Measurements from ENCODE around the gene MFGE8. TPM values are rescaled to one million over a fixed set of nuclear protein-coding genes. Genes with fewer than 3 reads are reported as not detected.
"Not testable (repeated sequence)": the region's sequence is repeated elsewhere in the genome, so short reads cannot be mapped to it uniquely, and the experiment has no call there.

Gene MFGE8
- total and polyA plus RNA-seq, 9 donors: 65.2 to 162 (median 117) TPM

DNA sequence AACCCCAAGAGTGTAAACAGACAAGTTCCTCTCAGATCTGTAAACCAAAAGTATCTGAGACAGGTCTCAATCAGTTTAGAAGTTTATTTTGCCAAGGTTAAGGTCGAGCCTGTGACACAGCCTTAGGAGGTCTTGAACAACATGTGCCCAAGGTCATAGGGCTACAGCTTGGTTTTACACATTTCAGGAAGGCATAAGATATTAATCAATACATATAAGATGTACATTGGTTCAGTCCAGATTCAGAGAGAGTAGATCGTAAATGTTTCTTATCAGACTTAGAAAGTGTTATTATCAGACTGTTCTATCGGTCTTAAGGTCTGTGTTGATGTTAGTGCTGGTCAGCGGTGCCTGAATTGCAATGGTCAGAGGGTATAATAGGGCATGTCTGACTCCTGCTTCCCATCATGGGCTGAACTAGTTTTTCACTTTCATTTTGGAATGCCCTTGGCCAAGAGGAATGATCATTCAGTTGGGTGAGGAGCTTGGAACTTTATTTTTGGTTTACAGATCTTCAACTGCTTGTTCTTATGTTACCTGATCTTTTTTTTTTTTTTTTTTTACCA, 27.0 kb upstream of the MFGE8 start:
- no peak for DNase-seq
- Histone ChIP-seq H3K9me3 (replicated peaks; ENCODE audit: control insufficient read depth, low read depth, low read length) (no peaks in the 10 kb centered on the region), H3K4me3 (ENCODE audit: low read length) (no peak overlapping the region), H3K36me3 (ENCODE audit: control insufficient read depth, insufficient read depth, low read length) (no peaks in the 10 kb centered on the region), H3K4me1 (ENCODE audit: control insufficient read depth, insufficient read depth, low read length) (no peaks in the 10 kb centered on the region), H3K27ac (ENCODE audit: low read length) (no peak overlapping the region), H3K27me3 (ENCODE audit: control insufficient read depth, insufficient read depth, low read length) (no peaks in the 10 kb centered on the region)
- WGBS (ENCODE audit: insufficient coverage): 80% methylated on average over 2 of the region's 4 CpGs

DNA sequence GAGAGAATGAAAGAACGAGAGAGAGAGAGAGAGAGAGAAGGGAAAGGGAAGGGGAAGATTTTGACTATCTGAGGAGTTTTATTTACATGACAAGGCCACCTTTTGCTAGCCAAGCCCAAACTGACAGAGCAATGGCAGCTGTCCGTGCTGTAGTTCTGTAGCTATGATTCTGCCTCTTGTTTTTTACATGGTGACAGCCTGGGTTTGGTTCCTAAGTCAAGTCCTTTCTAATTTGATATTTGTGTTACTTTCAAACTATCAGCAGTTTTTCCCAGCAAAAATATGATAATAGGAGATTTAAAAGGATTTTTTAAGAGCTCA, 26.3 kb upstream of the MFGE8 start:
- Histone ChIP-seq H3K4me3 (ENCODE audit: low read length) (no peak overlapping the region), H3K27me3 (ENCODE audit: control insufficient read depth, insufficient read depth, low read length) (no peaks in the 10 kb centered on the region), H3K36me3 (ENCODE audit: control insufficient read depth, insufficient read depth, low read length) (no peaks in the 10 kb centered on the region), H3K9me3 (replicated peaks; ENCODE audit: control insufficient read depth, low read depth, low read length) (no peaks in the 10 kb centered on the region), H3K27ac (ENCODE audit: low read length) (no peak overlapping the region), H3K4me1 (ENCODE audit: control insufficient read depth, insufficient read depth, low read length) (no peaks in the 10 kb centered on the region)
- DNase-seq: no peak
- WGBS (ENCODE audit: insufficient coverage): 80% methylated on average over 1 of the region's 2 CpGs

DNA sequence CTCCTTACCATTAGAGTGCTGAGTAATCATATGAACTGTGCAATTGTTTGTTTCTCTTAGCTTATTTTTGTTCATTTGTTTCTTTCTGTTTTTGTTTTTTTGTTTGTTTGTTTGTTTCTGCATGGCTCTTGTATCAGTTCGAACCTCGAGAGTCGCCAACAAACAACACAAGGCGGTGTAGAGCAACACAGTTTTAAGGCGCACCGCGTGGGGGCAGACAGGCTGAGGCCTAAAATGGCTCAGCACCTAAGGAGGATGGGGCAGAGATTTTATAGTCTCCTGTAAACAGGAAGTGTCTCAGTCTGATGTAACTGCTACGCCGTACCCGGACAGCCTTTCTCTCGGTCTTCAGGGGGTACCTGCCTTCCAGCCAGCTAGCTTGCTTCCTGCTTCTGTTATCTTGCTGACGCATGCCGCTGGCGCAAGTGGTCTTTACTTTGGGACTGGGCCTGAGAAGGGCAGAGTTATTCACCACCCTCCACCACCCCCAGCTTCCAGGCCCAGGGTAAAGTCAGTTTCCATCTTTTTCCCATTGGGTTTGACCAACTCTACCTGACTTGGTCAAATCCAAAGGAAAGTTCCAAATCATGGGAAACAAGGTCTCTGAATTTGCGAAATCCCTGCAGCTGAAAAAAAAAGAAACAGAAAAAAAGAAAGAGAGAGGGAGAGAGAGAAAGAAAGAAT, 25.8 kb upstream of the MFGE8 start:
- no peak for DNase-seq
- Histone ChIP-seq H3K4me1 (ENCODE audit: control insufficient read depth, insufficient read depth, low read length) (no peaks in the 10 kb centered on the region), H3K27ac (ENCODE audit: low read length) (no peak overlapping the region), H3K36me3 (ENCODE audit: control insufficient read depth, insufficient read depth, low read length) (no peaks in the 10 kb centered on the region), H3K27me3 (ENCODE audit: control insufficient read depth, insufficient read depth, low read length) (no peaks in the 10 kb centered on the region), H3K9me3 (replicated peaks; ENCODE audit: control insufficient read depth, low read depth, low read length) (no peaks in the 10 kb centered on the region), H3K4me3 (ENCODE audit: low read length) (no peak overlapping the region)
- WGBS (ENCODE audit: insufficient coverage): 90% methylated on average over 12 of the region's 15 CpGs

DNA sequence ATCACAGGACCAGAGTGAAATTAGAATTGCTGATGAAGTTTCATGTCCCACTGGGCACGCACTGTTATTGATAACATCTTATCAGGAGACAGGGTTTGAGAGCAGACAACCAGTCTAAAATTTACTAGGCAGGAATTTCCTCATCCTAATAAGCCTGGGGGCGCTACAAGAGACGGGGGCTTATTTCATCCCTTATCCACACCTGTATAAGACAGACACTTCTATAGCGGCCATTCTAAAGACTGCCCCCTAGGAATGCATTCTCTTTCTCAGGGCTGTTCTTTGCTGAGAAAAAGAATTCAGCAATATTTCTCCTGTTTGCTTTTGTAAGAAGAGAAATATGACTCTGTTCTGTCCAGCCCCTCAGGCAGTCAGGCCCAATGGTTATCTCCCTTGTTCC, 21.3 kb upstream of the MFGE8 start:
- not testable (repeated sequence) for H3K27me3 ChIP-seq (ENCODE audit: control insufficient read depth, insufficient read depth, low read length); H3K4me3 ChIP-seq (ENCODE audit: low read length); H3K4me1 ChIP-seq (ENCODE audit: control insufficient read depth, insufficient read depth, low read length); H3K27ac ChIP-seq (ENCODE audit: low read length); DNase-seq; H3K9me3 ChIP-seq (replicated peaks; ENCODE audit: control insufficient read depth, low read depth, low read length); H3K36me3 ChIP-seq (ENCODE audit: control insufficient read depth, insufficient read depth, low read length)
- WGBS (ENCODE audit: insufficient coverage): 100% methylated on average over 2 of the region's 4 CpGs

DNA sequence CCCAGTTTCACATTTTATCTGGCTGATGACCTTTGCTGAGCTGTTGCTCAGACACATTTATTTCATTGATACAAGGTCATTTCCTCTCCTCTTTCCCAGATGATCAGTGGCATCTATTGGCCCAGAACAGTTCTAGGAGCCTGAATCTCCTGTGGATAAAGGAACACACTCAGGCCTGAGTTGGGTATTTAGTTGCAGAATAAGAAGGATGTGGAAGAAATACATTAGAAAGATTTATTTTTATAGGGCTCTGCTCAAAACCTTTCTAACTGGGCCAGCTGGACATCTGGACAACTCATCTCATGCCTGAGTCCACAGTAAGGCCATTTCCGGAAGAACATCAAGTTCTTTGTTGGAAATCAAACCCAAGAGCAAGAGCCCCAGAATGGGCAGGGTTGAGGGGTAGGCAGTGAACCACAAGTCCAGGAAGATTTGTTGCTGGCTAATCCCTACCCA, 19.7 kb upstream of the MFGE8 start:
- Histone ChIP-seq H3K27ac (ENCODE audit: low read length) (peak overlapping the region; percentile 9), H3K27me3 (ENCODE audit: control insufficient read depth, insufficient read depth, low read length) (no peaks in the 10 kb centered on the region)

DNA sequence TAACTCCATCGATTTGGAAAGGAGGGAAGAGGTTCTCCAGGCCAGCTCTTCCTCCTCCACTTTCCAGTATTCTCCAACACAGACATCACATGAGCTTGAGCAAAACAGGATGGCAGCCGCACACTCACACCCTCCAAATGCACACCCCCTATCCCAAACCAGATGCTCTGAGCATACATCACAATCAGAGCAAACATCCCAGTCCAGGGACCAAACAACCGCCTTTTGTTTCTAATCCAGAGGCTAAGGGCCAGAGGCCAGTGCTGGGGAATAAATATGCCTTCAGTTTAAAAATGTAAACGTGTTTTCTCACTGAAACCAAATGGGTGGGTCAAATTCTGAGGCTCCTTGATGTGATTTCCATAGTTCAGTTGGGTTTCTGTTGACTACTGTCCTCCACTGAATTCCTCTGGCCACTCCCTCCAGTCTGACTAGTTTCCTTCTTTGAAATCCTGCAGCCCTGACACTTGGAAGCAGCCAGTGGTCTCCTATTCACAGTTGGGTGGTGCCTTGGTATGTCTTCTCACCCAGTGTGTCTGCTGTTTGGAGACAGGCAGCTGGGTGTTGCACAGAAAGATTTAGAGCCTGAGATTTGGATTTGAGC, 19.2 kb upstream of the MFGE8 start:
- DNase-seq: peak; percentile 70
- 40% methylated on average over 2 of the region's 4 CpGs for WGBS (ENCODE audit: insufficient coverage)
- H3K4me1 ChIP-seq (ENCODE audit: control insufficient read depth, insufficient read depth, low read length): peaks cover 7% of the 10 kb centered on the region
- peak overlapping the region; percentile 32 for H3K27ac ChIP-seq (ENCODE audit: low read length)
- no peak overlapping the region for H3K4me3 ChIP-seq (ENCODE audit: low read length)
- H3K27me3 ChIP-seq (ENCODE audit: control insufficient read depth, insufficient read depth, low read length): no peaks in the 10 kb centered on the region
- no peaks in the 10 kb centered on the region for H3K36me3 ChIP-seq (ENCODE audit: control insufficient read depth, insufficient read depth, low read length)
- no peaks in the 10 kb centered on the region for H3K9me3 ChIP-seq (replicated peaks; ENCODE audit: control insufficient read depth, low read depth, low read length)

More for the DNA sequence above, 19.7 kb upstream of the MFGE8 start:
- Histone ChIP-seq H3K4me3 (ENCODE audit: low read length) (no peak overlapping the region), H3K36me3 (ENCODE audit: control insufficient read depth, insufficient read depth, low read length) (no peaks in the 10 kb centered on the region), H3K4me1 (ENCODE audit: control insufficient read depth, insufficient read depth, low read length) (peaks cover 7% of the 10 kb centered on the region), H3K9me3 (replicated peaks; ENCODE audit: control insufficient read depth, low read depth, low read length) (no peaks in the 10 kb centered on the region)
- WGBS (ENCODE audit: insufficient coverage): no CpG with 5 or more reads among the region's 1 CpG
- peak; percentile 75 for DNase-seq

DNA sequence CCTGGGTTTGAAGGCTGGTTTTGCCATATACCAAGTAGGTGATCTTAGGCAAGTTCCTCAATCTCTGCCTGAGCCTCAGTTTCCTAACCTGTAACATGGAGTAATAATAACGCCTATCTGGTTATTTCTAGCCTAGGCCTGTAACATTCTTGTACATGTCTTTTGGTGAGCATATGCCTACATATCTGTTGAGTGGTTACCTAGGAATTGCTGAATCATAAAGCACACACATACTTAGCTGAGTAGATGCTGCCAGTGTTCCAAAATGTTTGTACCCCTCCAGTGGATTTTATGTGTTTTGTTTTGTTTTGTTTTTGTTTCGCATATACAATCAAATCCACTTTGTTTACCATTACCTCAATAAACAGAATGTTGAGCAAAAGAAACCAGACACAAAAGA, 17.4 kb upstream of the MFGE8 start:
- no peaks in the 10 kb centered on the region for H3K27me3 ChIP-seq (ENCODE audit: control insufficient read depth, insufficient read depth, low read length)
- no CpG with 5 or more reads among the region's 2 CpGs for WGBS (ENCODE audit: insufficient coverage)
- no peaks in the 10 kb centered on the region for H3K36me3 ChIP-seq (ENCODE audit: control insufficient read depth, insufficient read depth, low read length)
- H3K9me3 ChIP-seq (replicated peaks; ENCODE audit: control insufficient read depth, low read depth, low read length): no peaks in the 10 kb centered on the region
- H3K4me1 ChIP-seq (ENCODE audit: control insufficient read depth, insufficient read depth, low read length): peaks cover 7% of the 10 kb centered on the region
- no peak overlapping the region for H3K27ac ChIP-seq (ENCODE audit: low read length)
- H3K4me3 ChIP-seq (ENCODE audit: low read length): no peak overlapping the region
- DNase-seq: no peak

DNA sequence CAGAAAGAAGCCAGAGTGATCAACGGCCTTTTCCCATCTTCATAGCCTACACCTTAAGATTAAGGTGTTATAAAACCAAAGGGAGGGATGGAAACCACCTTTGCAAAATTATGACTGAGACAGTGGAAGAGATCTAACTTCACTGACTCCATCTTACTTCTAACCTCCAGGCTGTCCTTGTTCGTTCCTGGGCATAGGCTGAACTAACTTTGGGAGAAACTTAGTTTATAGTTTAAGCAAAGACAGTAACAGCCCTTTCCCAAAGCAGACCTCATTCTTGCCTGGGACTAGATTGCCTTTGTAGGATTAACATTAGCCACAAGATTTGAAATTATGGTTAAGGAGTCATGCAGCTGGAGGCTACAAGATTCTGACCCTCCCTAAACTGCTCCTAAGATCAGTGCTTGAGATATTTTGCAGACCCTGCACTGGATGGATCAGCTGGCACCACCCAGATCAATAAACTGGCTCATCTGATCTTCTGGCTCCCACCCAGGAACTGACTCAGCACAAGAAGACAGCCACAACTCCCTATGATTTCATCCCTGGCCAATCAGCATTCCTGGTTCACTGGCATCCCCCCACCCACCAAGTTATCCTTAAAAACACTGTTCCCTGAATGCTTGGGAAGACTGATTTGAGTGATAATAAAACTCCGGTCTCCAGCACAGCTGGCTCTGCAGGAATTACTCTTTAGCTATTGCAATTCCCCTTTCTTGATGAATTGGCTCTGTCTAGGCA, 16.3 kb upstream of the MFGE8 start:
- H3K36me3 ChIP-seq (ENCODE audit: control insufficient read depth, insufficient read depth, low read length); H3K4me3 ChIP-seq (ENCODE audit: low read length); DNase-seq; H3K4me1 ChIP-seq (ENCODE audit: control insufficient read depth, insufficient read depth, low read length); H3K9me3 ChIP-seq (replicated peaks; ENCODE audit: control insufficient read depth, low read depth, low read length); H3K27ac ChIP-seq (ENCODE audit: low read length); H3K27me3 ChIP-seq (ENCODE audit: control insufficient read depth, insufficient read depth, low read length): not testable (repeated sequence)
- WGBS (ENCODE audit: insufficient coverage): no CpG with 5 or more reads among the region's 3 CpGs

DNA sequence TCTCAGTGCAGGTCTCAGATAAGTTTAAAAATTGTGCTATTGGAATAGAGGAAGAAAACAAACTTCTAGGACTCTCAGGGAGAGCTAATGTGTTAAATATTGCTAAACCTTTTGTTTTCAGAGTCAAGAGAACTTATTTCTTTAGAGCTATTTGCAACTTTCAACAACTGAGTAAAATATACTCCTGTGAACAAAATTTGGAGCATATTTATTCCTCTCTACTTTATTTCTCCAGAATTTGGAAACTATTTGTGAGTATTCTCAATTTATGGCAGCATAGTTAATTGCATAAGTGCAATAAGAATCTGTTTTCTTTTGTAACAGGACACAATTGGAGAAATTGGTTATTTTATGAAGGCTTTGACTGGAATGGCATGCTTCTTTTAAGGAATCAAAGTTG, 15.0 kb upstream of the MFGE8 start:
- H3K36me3 ChIP-seq (ENCODE audit: control insufficient read depth, insufficient read depth, low read length): not testable (repeated sequence)

DNA sequence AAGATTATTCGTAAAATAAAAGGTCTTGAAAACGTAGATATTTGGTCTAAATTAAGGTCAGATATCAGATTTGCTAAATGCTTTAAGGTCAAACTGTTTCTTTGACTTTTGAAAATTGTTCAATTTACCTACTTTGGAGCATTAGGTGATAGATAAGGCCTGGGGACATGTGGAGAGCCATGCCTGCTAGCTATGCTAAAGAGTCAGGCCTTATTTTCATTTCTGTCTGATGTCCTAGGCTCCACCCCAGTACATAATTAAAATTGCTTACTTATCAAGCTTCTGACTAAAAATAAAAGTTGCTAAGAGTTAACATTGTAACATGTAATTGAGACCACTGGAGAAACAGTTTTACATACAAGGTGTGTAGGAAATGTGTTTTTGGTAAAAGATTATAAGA, 12.5 kb upstream of the MFGE8 start:
- not testable (repeated sequence) for H3K9me3 ChIP-seq (replicated peaks; ENCODE audit: control insufficient read depth, low read depth, low read length); H3K36me3 ChIP-seq (ENCODE audit: control insufficient read depth, insufficient read depth, low read length); DNase-seq; H3K4me3 ChIP-seq (ENCODE audit: low read length); H3K27ac ChIP-seq (ENCODE audit: low read length); H3K4me1 ChIP-seq (ENCODE audit: control insufficient read depth, insufficient read depth, low read length); H3K27me3 ChIP-seq (ENCODE audit: control insufficient read depth, insufficient read depth, low read length)
- no CpG with 5 or more reads among the region's 2 CpGs for WGBS (ENCODE audit: insufficient coverage)

More for the DNA sequence above, 15.0 kb upstream of the MFGE8 start:
- not testable (repeated sequence) for H3K9me3 ChIP-seq (replicated peaks; ENCODE audit: control insufficient read depth, low read depth, low read length); H3K27ac ChIP-seq (ENCODE audit: low read length); H3K4me3 ChIP-seq (ENCODE audit: low read length); H3K4me1 ChIP-seq (ENCODE audit: control insufficient read depth, insufficient read depth, low read length); H3K27me3 ChIP-seq (ENCODE audit: control insufficient read depth, insufficient read depth, low read length); DNase-seq
